Heart left ventricle (tissue), 13 donors: ENCODE data around the gene KCNK18.

ENCODE experiments used
- CTCF ChIP-seq, 12 donors: fragments of 200-600 bp; sonication (generic) in 4 of 12; IDR thresholded peaks; one replicate each; pipeline versions ENCODE4 v1.5.0 to v1.8.0; 2018 to 2022; ENCODE audit warnings: antibody characterized with exemption in 12 of 12, mild to moderate bottlenecking in 5 of 12
- POLR2A ChIP-seq, 2 donors: fragments of 450-650 bp; IDR thresholded peaks; one replicate each; pipeline ENCODE4 v1.6.1; 2017; ENCODE audit warnings: antibody characterized with exemption in 2 of 2, mild to moderate bottlenecking in 2 of 2, moderate library complexity in 2 of 2
- donor health status: ischemic (EF 13 %, LVEDD 7.1; RV severe dilation, severe dysfunction).
- donor health status: DM: no; HTN: yes; CAD: no.
- donor health status: DM: no; HTN: no; CAD: no.
- donor health status: ischemic (EF 25% LVEDD 6.9; RV normal size, moderate dysfunction).
- donor health status: ischemic (EF 25% LVEDD 5.7; RV mildly dilated, moderate dysfunction).
- donor health status: ischemic (EF 35%, LVEDD 5.7; RV mildly dilated, moderate dysfunction).
- donor health status: nonischemic (EF 11% LVEDD 7.7; RV severe dilation, severe dysfunction).
- donor health status: DM: yes; HTN: yes; CAD: no.
- donor health status: PGD.
- donor health status: ischemic (EF 29% LVEDD 5.4; RV normal size, mild dysfunction).
- donor health status: nonischemic (EF 23%, LVEDD 6.1; RV moderate dilation, normal function).

- no peak for TF ChIP-seq CTCF (IDR thresholded peaks at IDR 0.05)
- no peak for TF ChIP-seq POLR2A (IDR thresholded peaks at IDR 0.05)
Observed at GRCh38 chr10:117189557-117189956, 7.7 kb upstream of the KCNK18 start.
